HFF-Myc (cell line): ENCODE data around the gene BIN2.
"Not testable (repeated sequence)": the region's sequence is repeated elsewhere in the genome, so short reads cannot be mapped to it uniquely, and the experiment has no call there.

Source experiments
- DNase-seq: peaks from one replicate; pipeline ENCODE4 v3.0.0-alpha.2; 2011; ENCODE audit warnings: low read depth; ENCODE audit errors: extremely low read depth
- H3K4me3 ChIP-seq: replicated peaks from 2 replicates; pipeline ENCODE4 v1.5.1; 2011; ENCODE audit warnings: low read depth, mild to moderate bottlenecking, control low read depth, low read length
- CTCF ChIP-seq: IDR thresholded peaks from 2 replicates; pipeline ENCODE4 v1.5.1; 2012; ENCODE audit warnings: mild to moderate bottlenecking, low read depth, low read length, control low read depth; ENCODE audit errors: missing control alignments

BIN2 gene

GRCh38 chr12:51262758-51263177 is 61.2 kb downstream of the BIN2 start:
- no peak for TF ChIP-seq CTCF
- H3K4me3 ChIP-seq, result no peak overlapping the region
- no peak for DNase-seq

GRCh38 chr12:51259600-51259999 is 64.4 kb downstream of the BIN2 start:
- not testable (repeated sequence) for H3K4me3 ChIP-seq, DNase-seq

- DNase-seq, result no peak
- TF ChIP-seq CTCF, result no peak
- H3K4me3 ChIP-seq, result no peak overlapping the region
Observed at GRCh38 chr12:51254536-51254935, 69.4 kb downstream of the BIN2 start.

DNA sequence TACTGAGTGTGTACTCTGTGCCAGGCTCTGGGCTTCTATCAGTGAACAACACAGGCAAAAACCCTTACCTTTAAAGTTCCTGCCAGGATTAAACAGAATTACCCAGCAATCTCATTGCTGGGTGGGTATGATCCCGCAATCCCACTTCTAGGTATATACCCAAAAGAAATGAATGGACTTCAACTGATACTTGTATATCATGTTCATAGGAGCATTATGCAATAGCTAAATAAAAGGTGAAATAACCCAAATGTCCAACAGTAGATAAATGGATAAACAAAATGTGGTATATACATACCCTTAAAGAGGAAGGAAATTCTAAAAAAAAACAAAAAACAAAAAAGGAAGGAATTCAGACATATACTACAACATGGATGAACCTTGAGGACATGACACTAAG is 70.7 kb downstream of the BIN2 start:
- DNase-seq, result no peak
- TF ChIP-seq CTCF, result no peak
- H3K4me3 ChIP-seq, result no peak overlapping the region

DNA sequence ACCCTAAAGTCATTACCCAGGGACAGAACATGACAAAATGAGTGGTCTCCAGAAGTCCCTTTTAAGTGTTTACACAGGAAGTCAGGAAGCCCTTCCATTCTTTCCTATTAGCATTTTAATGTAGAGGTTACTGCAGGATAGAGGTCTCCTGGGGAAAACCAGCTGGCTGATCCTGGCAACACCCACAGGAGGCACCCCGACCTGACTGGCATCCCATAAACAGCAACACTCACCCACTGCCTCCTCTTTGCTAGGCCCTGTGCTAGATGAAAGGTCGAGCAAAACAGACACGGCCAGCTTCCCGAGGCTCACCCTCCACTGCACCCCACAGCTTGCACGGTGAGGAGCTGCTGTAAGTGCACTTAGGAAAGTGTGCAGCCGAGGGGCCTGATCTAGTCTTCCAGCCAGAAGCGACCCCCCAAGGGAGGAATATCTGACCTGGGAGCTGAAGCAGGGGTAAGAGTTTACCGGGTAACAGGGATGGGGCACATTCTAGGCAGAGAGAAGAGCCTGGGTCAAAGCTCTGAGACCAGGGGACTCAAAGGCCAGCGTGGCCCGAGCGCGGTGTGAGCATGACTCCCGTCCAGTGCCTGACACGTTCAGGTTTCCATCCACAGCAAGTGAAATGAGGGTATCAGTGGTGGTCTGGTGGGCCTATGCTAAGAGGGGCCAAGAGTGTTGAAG is 76.3 kb downstream of the BIN2 start:
- no peak overlapping the region for H3K4me3 ChIP-seq
- no peak for DNase-seq
- no peak for TF ChIP-seq CTCF

- DNase-seq, result peak; percentile 70
- peak; percentile 15 for TF ChIP-seq CTCF
- H3K4me3 ChIP-seq, result no peak overlapping the region
Observed at GRCh38 chr12:51246254-51246853, 77.6 kb downstream of the BIN2 start.

DNA sequence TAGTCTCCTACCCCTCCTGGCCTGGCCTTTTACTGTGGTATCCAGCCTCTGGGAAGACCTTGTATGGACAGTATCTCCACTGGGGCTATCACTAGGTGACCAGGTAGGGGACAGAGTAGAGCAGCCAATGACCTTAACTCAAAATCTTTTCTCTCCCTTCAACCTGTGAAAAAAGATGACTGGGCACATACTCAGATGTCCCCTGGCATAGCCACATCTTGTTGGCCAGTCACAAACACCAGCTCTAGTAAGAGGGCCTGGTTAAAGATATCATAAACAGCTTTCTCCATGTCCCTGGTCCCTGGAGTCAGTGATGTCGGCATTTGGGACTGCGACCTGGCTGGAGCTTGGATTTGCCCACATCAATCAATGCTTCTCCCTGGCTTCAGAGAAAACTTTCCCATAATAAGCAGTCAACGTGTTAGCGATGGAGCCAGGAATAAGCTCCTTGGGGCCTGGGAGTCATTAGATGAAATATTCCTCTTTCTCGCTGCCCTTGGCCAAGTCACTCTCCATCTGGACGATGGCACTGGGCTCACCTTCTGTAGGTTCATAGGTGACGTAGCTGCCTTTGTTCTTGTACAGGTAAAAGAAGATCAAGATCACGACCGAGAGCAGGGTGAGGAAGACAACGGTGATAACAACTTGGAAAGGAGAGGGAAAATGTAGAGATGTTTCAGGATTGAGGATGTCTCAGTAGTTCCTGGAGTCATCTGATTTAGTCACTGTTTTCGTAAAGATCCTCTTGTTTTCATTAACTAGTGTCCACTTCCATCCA is 78.3 kb downstream of the BIN2 start:
- no peak for TF ChIP-seq CTCF
- no peak overlapping the region for H3K4me3 ChIP-seq
- DNase-seq, result no peak
